Endodermal cell (in vitro differentiated cells): ENCODE measurements around the gene EIF3I. TPM values are rescaled to one million over a fixed set of nuclear protein-coding genes. Genes with fewer than 3 reads are reported as not detected.

ENCODE experiments used
- DNase-seq: peaks from one replicate; pipeline ENCODE4 v3.0.0-alpha.2; 2017
- H3K27ac ChIP-seq: 2 replicates; pipeline ENCODE4 v1.5.1; 2013; ENCODE audit warnings: mild to moderate bottlenecking, low read depth, low read length, moderate library complexity
- H3K27me3 ChIP-seq: 2 replicates; pipeline ENCODE4 v1.6.1; 2013; ENCODE audit warnings: mild to moderate bottlenecking, low read length, moderate library complexity; ENCODE audit not compliant: insufficient read depth, control insufficient read depth, poor library complexity, severe bottlenecking
- H3K36me3 ChIP-seq: 2 replicates; pipeline ENCODE4 v1.7.0; 2013; ENCODE audit warnings: mild to moderate bottlenecking, low read length, moderate library complexity; ENCODE audit not compliant: control insufficient read depth, insufficient read depth
- H3K4me1 ChIP-seq: one replicate; pipeline ENCODE4 v1.7.0; 2013; ENCODE audit warnings: low read length; ENCODE audit not compliant: control insufficient read depth, insufficient read depth
- H3K4me3 ChIP-seq: 2 replicates; pipeline ENCODE4 v1.5.1; 2013; ENCODE audit warnings: mild to moderate bottlenecking, low read length, moderate library complexity
- H3K9ac ChIP-seq: 2 replicates; pipeline ENCODE4 v1.6.1; 2013; ENCODE audit warnings: mild to moderate bottlenecking, low read length, moderate library complexity; ENCODE audit not compliant: poor library complexity, severe bottlenecking; ENCODE audit errors: extremely low read depth
- H3K9me3 ChIP-seq: 2 replicates; pipeline ENCODE4 v1.6.1; 2013; ENCODE audit warnings: mild to moderate bottlenecking, low read length, moderate library complexity; ENCODE audit not compliant: control insufficient read depth
- H3K27ac Mint-ChIP-seq: 2 replicates; pipeline ENCODE4 v1.8.0; 2020; ENCODE audit warnings: mixed read lengths
- H3K27me3 Mint-ChIP-seq: 2 replicates; pipeline ENCODE4 v1.8.0; 2021; ENCODE audit warnings: mild to moderate bottlenecking, mixed read lengths; ENCODE audit not compliant: insufficient read depth
- H3K36me3 Mint-ChIP-seq: 2 replicates; pipeline ENCODE4 v1.8.0; 2020; ENCODE audit warnings: low read depth, mixed read lengths
- H3K4me1 Mint-ChIP-seq: 2 replicates; pipeline ENCODE4 v1.8.0; 2020; ENCODE audit warnings: mixed read lengths
- H3K4me3 Mint-ChIP-seq: 2 replicates; pipeline ENCODE4 v1.8.0; 2020; ENCODE audit warnings: mild to moderate bottlenecking, moderate library complexity, mixed read lengths
- H3K9me3 Mint-ChIP-seq: 2 replicates; pipeline ENCODE4 v1.8.0; 2020; ENCODE audit warnings: mild to moderate bottlenecking, mixed read lengths
- CTCF ChIP-seq: fragments of 200-600 bp; sonication (generic); conservative IDR thresholded peaks from 2 replicates; pipeline ENCODE4 v1.5.0; 2021; ENCODE audit warnings: antibody characterized with exemption, mild to moderate bottlenecking
- WGBS, 2 experiments: methylation state at CpG; one replicate each; pipeline versions ENCODE4 v1.1.5 to v1.1.7; 2013; ENCODE audit warnings: missing lambda C conversion rate in 2 of 2, mixed read lengths in 1 of 2; ENCODE audit not compliant: insufficient coverage in 1 of 2, insufficient read length in 1 of 2; 5-methylcytosine and 5-hydroxymethylcytosine counted together
- total RNA-seq, 2 donors: library from RNA; stranded (reverse); fragmentation: NEBNext Ultra II Directional in 1 of 2; extraction: Animal tissue kit (Norgen Biotek cat#: 25700) in 1 of 2; gene quantifications; 2 replicates in 1 of 2; 3 replicates in 1 of 2; pipeline ENCODE4 v1.2.1, GENCODE V29; 2021

EIF3I gene
- total RNA-seq, 2 donors from 2014 or later = 194 to 198 TPM

- DNase-seq = no peak
- Histone ChIP-seq H3K27ac (peak overlapping the region; percentile 11), H3K4me1 (no peaks in the 10 kb centered on the region), H3K27me3 (no peaks in the 10 kb centered on the region), H3K9ac (peak overlapping the region; percentile 93), H3K9me3 (no peaks in the 10 kb centered on the region), H3K36me3 (peaks cover 50% of the 10 kb centered on the region), H3K4me3 (peak overlapping the region; percentile 98)
- no peak for TF ChIP-seq CTCF
- Mint-ChIP-seq H3K4me1 (peaks cover 9% of the 10 kb centered on the region), H3K9me3 (no peaks in the 10 kb centered on the region), H3K36me3 (peaks cover 41% of the 10 kb centered on the region), H3K27ac (peak overlapping the region; percentile 97), H3K4me3 (peak overlapping the region; percentile 97), H3K27me3 (no peaks in the 10 kb centered on the region)
- WGBS, 2 experiments = 8 to 37% methylated on average over 4 to 13 of the region's 13 CpGs
Measured at GRCh38 chr1:32221581-32221979, 627 bp upstream of the EIF3I start.

GRCh38 chr1:32223683-32224082 is 1.5 kb downstream of the EIF3I start:
- Histone ChIP-seq H3K27me3 (no peaks in the 10 kb centered on the region), H3K4me1 (no peaks in the 10 kb centered on the region), H3K4me3 (peak overlapping the region; percentile 98), H3K9ac (no peak overlapping the region), H3K27ac (no peak overlapping the region), H3K9me3 (no peaks in the 10 kb centered on the region), H3K36me3 (peaks cover 57% of the 10 kb centered on the region)
- H3K9me3 Mint-ChIP-seq = no peaks in the 10 kb centered on the region
- peak overlapping the region; percentile 97 for H3K4me3 Mint-ChIP-seq
- 98 to 100% methylated on average over 3 of the region's 3 CpGs for WGBS, 2 experiments
- H3K4me1 Mint-ChIP-seq = peaks cover 9% of the 10 kb centered on the region
- H3K27me3 Mint-ChIP-seq = no peaks in the 10 kb centered on the region
- H3K36me3 Mint-ChIP-seq = peaks cover 50% of the 10 kb centered on the region
- peak overlapping the region; percentile 48 for H3K27ac Mint-ChIP-seq
- TF ChIP-seq CTCF = no peak
- no peak for DNase-seq

- peaks cover 52% of the 10 kb centered on the region for H3K36me3 Mint-ChIP-seq
- no peak overlapping the region for H3K4me3 ChIP-seq
- no peaks in the 10 kb centered on the region for H3K27me3 Mint-ChIP-seq
- no peaks in the 10 kb centered on the region for H3K9me3 ChIP-seq
- 90 to 95% methylated on average over 3 to 4 of the region's 4 CpGs for WGBS, 2 experiments
- H3K4me1 ChIP-seq = no peaks in the 10 kb centered on the region
- TF ChIP-seq CTCF = no peak
- no peaks in the 10 kb centered on the region for H3K27me3 ChIP-seq
- H3K27ac ChIP-seq = no peak overlapping the region
- H3K36me3 ChIP-seq = peaks cover 56% of the 10 kb centered on the region
- no peak overlapping the region for H3K9ac ChIP-seq
- peaks cover 9% of the 10 kb centered on the region for H3K4me1 Mint-ChIP-seq
- H3K4me3 Mint-ChIP-seq = peak overlapping the region; percentile 97
- H3K9me3 Mint-ChIP-seq = no peaks in the 10 kb centered on the region
- DNase-seq = no peak
- no peak overlapping the region for H3K27ac Mint-ChIP-seq
Measured at GRCh38 chr1:32224285-32224684, 2.1 kb downstream of the EIF3I start.
